MM.1S (cell line): ENCODE results near the gene PGF.

ENCODE experiments used
- DNase-seq: peaks from one replicate; pipeline ENCODE4 v3.0.0-alpha.2; 2015
- H2AFZ ChIP-seq: fragments of 300-600 bp; sonication (generic); 2 replicates; pipeline ENCODE4 v1.6.0; 2016; ENCODE audit warnings: antibody characterized with exemption, low read length
- H3F3A ChIP-seq: fragments of 300-600 bp; sonication (generic); 2 replicates; pipeline ENCODE4 v1.6.1; 2016; ENCODE audit warnings: mild to moderate bottlenecking, antibody characterized with exemption, low read length, moderate library complexity, mixed read lengths; ENCODE audit not compliant: insufficient read depth
- H3K27ac ChIP-seq: fragments of 300-600 bp; sonication (generic); 2 replicates; pipeline ENCODE4 v1.5.1; 2016; ENCODE audit warnings: mild to moderate bottlenecking, low read length
- H3K27me3 ChIP-seq: fragments of 300-600 bp; sonication (generic); replicated peaks from 2 replicates; pipeline ENCODE4 v1.6.0; 2016; ENCODE audit warnings: low read length; ENCODE audit not compliant: insufficient read depth
- H3K36me3 ChIP-seq: fragments of 300-600 bp; sonication (generic); replicated peaks from 2 replicates; pipeline ENCODE4 v1.6.1; 2016; ENCODE audit warnings: mild to moderate bottlenecking, low read length, mixed read lengths; ENCODE audit not compliant: insufficient read depth
- H3K4me1 ChIP-seq: fragments of 300-600 bp; sonication (generic); 2 replicates; pipeline ENCODE4 v1.6.1; 2016; ENCODE audit warnings: low read length, mixed read lengths
- H3K4me2 ChIP-seq: fragments of 300-600 bp; sonication (generic); 2 replicates; pipeline ENCODE4 v1.6.0; 2016; ENCODE audit warnings: low read depth, low read length
- H3K4me3 ChIP-seq: fragments of 300-600 bp; sonication (generic); 2 replicates; pipeline ENCODE4 v1.5.1; 2016; ENCODE audit warnings: low read length, mixed read lengths
- H3K79me2 ChIP-seq: fragments of 300-600 bp; sonication (generic); 2 replicates; pipeline ENCODE4 v1.6.1; 2016; ENCODE audit warnings: mixed run types, low read length, mixed read lengths
- H3K9ac ChIP-seq: fragments of 300-600 bp; sonication (generic); 2 replicates; pipeline ENCODE4 v1.6.1; 2016; ENCODE audit warnings: low read length, mixed read lengths
- H3K9me2 ChIP-seq: fragments of 300-600 bp; sonication (generic); replicated peaks from 2 replicates; pipeline ENCODE4 v1.6.1; 2016; ENCODE audit warnings: mild to moderate bottlenecking, low read length, mixed read lengths; ENCODE audit not compliant: insufficient read depth
- H3K9me3 ChIP-seq: fragments of 300-600 bp; sonication (generic); replicated peaks from 2 replicates; pipeline ENCODE4 v1.6.1; 2016; ENCODE audit warnings: mild to moderate bottlenecking, low read length, mixed read lengths; ENCODE audit not compliant: insufficient read depth
- H4K20me1 ChIP-seq: fragments of 300-600 bp; sonication (generic); 2 replicates; pipeline ENCODE4 v1.6.1; 2016; ENCODE audit warnings: mild to moderate bottlenecking, low read length, moderate library complexity, mixed read lengths; ENCODE audit not compliant: insufficient read depth
- EZH2 ChIP-seq: fragments of 300-600 bp; sonication (generic); optimal IDR thresholded peaks from 2 replicates; pipeline ENCODE3; 2017; ENCODE audit warnings: low read depth, mild to moderate bottlenecking, antibody characterized with exemption, low read length, mixed read lengths
- EZH2phosphoT487 ChIP-seq: fragments of 300-600 bp; sonication (generic); IDR thresholded peaks from 2 replicates; pipeline ENCODE4 v1.6.1; 2018; ENCODE audit warnings: antibody characterized with exemption, low read length
- TF ChIP-seq, protein P1 (sequence below): fragments of 300-600 bp; sonication (generic); IDR thresholded peaks from 2 replicates; pipeline ENCODE4 v1.5.1; 2016; ENCODE audit warnings: antibody characterized with exemption, low read length, mixed read lengths

PGF gene

DNA sequence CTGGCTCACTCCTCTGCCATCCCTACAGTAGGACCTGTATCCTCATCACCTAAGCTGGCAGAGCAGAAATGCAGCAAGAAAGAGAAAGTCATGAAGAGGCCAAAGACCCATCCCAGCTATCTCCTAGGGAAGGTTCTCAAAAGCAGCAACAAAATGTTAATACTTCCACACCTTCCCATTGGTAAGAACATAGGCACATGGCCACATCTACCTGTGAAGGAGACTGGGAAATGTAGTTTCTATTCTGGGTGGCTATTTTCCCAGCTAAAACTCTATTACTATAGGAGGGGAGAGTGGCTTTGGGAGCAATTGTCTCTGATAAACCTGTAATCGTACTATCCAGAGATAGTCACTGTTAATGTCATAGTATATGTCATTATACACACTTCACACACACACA, 33.6 kb upstream of the PGF start:
- H3K4me3 ChIP-seq = no peak overlapping the region
- no peak overlapping the region for H3K27ac ChIP-seq
- H3K36me3 ChIP-seq = no peaks in the 10 kb centered on the region
- no peak for DNase-seq
- no peaks in the 10 kb centered on the region for H3K79me2 ChIP-seq
- H3F3A ChIP-seq = no peaks in the 10 kb centered on the region
- no peaks in the 10 kb centered on the region for H3K9me2 ChIP-seq
- no peaks in the 10 kb centered on the region for H3K9me3 ChIP-seq
- H3K4me2 ChIP-seq = no peak overlapping the region
- H4K20me1 ChIP-seq = no peaks in the 10 kb centered on the region
- no peak overlapping the region for H3K9ac ChIP-seq
- no peaks in the 10 kb centered on the region for H3K4me1 ChIP-seq
- TF ChIP-seq, protein P1, sequence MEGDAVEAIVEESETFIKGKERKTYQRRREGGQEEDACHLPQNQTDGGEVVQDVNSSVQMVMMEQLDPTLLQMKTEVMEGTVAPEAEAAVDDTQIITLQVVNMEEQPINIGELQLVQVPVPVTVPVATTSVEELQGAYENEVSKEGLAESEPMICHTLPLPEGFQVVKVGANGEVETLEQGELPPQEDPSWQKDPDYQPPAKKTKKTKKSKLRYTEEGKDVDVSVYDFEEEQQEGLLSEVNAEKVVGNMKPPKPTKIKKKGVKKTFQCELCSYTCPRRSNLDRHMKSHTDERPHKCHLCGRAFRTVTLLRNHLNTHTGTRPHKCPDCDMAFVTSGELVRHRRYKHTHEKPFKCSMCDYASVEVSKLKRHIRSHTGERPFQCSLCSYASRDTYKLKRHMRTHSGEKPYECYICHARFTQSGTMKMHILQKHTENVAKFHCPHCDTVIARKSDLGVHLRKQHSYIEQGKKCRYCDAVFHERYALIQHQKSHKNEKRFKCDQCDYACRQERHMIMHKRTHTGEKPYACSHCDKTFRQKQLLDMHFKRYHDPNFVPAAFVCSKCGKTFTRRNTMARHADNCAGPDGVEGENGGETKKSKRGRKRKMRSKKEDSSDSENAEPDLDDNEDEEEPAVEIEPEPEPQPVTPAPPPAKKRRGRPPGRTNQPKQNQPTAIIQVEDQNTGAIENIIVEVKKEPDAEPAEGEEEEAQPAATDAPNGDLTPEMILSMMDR = no peak
- no peak for TF ChIP-seq EZH2
- TF ChIP-seq EZH2phosphoT487 = no peak
- H2AFZ ChIP-seq = no peak overlapping the region
- no peaks in the 10 kb centered on the region for H3K27me3 ChIP-seq

DNA sequence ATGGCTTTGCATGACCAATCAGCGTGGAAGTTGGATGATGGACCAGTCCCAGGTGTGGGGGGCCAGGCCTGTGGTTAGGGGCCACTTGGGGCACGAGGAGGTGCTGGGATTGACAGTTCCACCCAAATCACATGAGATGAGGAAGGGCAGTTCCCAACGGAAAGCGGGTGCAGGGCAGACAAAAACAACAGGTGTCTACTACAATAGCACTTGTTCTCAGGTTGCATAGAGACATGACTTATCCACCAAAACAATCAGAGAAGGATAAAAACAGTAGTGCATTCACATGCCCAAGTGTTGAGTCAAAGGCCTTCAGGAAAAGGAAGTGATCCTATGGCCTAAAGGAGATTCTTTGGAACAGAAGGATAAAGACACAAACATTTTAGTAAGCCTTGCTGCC, 32.7 kb upstream of the PGF start:
- no peak for DNase-seq
- H3K4me2 ChIP-seq = no peak overlapping the region

GRCh38 chr14:74985806-74986205, 30.4 kb upstream of the PGF start:
- H3F3A ChIP-seq = no peaks in the 10 kb centered on the region
- H4K20me1 ChIP-seq = no peaks in the 10 kb centered on the region
- no peak overlapping the region for H3K4me3 ChIP-seq
- no peaks in the 10 kb centered on the region for H3K36me3 ChIP-seq
- no peaks in the 10 kb centered on the region for H3K9me3 ChIP-seq
- TF ChIP-seq EZH2phosphoT487 (no peak), EZH2 (no peak)
- TF ChIP-seq, protein P1 = no peak
- no peak overlapping the region for H3K27ac ChIP-seq
- H3K9ac ChIP-seq = no peak overlapping the region
- DNase-seq = no peak
- H3K4me1 ChIP-seq = no peaks in the 10 kb centered on the region
- H3K27me3 ChIP-seq = no peaks in the 10 kb centered on the region
- H3K79me2 ChIP-seq = no peaks in the 10 kb centered on the region
- H3K4me2 ChIP-seq = no peak overlapping the region
- H3K9me2 ChIP-seq = no peaks in the 10 kb centered on the region
- no peak overlapping the region for H2AFZ ChIP-seq

More for the DNA sequence above, 32.7 kb upstream of the PGF start:
- no peak overlapping the region for H3K27ac ChIP-seq
- H3K27me3 ChIP-seq = no peaks in the 10 kb centered on the region
- H3K9ac ChIP-seq = no peak overlapping the region
- H3K36me3 ChIP-seq = no peaks in the 10 kb centered on the region
- no peak for TF ChIP-seq EZH2
- TF ChIP-seq EZH2phosphoT487 = no peak
- TF ChIP-seq, protein P1 = no peak
- no peaks in the 10 kb centered on the region for H3K9me2 ChIP-seq
- H3K4me3 ChIP-seq = no peak overlapping the region
- H3K9me3 ChIP-seq = no peaks in the 10 kb centered on the region
- no peaks in the 10 kb centered on the region for H3K79me2 ChIP-seq
- no peaks in the 10 kb centered on the region for H3F3A ChIP-seq
- H2AFZ ChIP-seq = no peak overlapping the region
- no peaks in the 10 kb centered on the region for H4K20me1 ChIP-seq
- no peaks in the 10 kb centered on the region for H3K4me1 ChIP-seq
